Measurements from ENCODE around the gene DNAJC17. TPM values are rescaled to one million over a fixed set of nuclear protein-coding genes. Genes with fewer than 3 reads are reported as not detected.

DNAJC17 gene
- total and polyA plus RNA-seq, 2 donors (not counting 1 experiment from before 2014, with no cell fraction given): 30.5 to 46.1 TPM

- Histone ChIP-seq H3K4me1 (ENCODE audit: control insufficient read depth in 2 of 2, insufficient read depth in 2 of 2, low read length in 2 of 2) (no peaks in the 10 kb centered on the region), H3K27me3 (replicated peaks in 1 of 4; ENCODE audit: control extremely low read depth in 1 of 4, control insufficient read depth in 3 of 4, insufficient read depth in 4 of 4, low read length in 3 of 4) (no peaks in the 10 kb centered on the region), H3K9me3 (ENCODE audit: control extremely low read depth in 1 of 3, control insufficient read depth in 2 of 3, insufficient read depth in 1 of 3, low read length in 2 of 3) (no peaks in the 10 kb centered on the region), H3K27ac (ENCODE audit: low read length in 2 of 2) (no peak overlapping the region), H3K4me3 (ENCODE audit: control extremely low read depth in 1 of 5, extremely low read depth in 1 of 5, insufficient read depth in 1 of 5, low read depth in 2 of 5, low read length in 4 of 5) (no peak overlapping the region), H3K4me2 (replicated peaks; ENCODE audit: low read depth, low read length, poor library complexity, severe bottlenecking) (no peak overlapping the region), H3K36me3 (replicated peaks in 1 of 2; ENCODE audit: control extremely low read depth in 1 of 2, control insufficient read depth in 1 of 2, extremely low read depth in 1 of 2, insufficient read depth in 2 of 2, low read length in 1 of 2) (peaks cover 1 to 54% of the 10 kb centered on the region in 2 experiments), H3K79me2 (ENCODE audit: control insufficient read depth, insufficient read depth, low read length) (peaks cover 33% of the 10 kb centered on the region), H4K20me1 (ENCODE audit: control insufficient read depth, insufficient read depth, low read length, poor library complexity, severe bottlenecking) (no peaks in the 10 kb centered on the region), H2AFZ (ENCODE audit: insufficient read depth, low read depth, low read length, poor library complexity, severe bottlenecking) (no peak overlapping the region), H3K9ac (ENCODE audit: low read length) (no peak overlapping the region)
- Mint-ChIP-seq H3K27ac (no peak overlapping the region), H3K9me3 (ENCODE audit: insufficient read depth) (no peaks in the 10 kb centered on the region), H3K4me3 (no peak overlapping the region), H3K4me1 (peaks cover 7% of the 10 kb centered on the region), H3K27me3 (no peaks in the 10 kb centered on the region)
- WGBS (ENCODE audit: insufficient coverage): 87% methylated on average over 7 of the region's 7 CpGs
- DNase-seq: no peak
- TF ChIP-seq CTCF (IDR thresholded peaks at IDR 0.05) (no peak), EZH2 (IDR thresholded peaks at IDR 0.05; ENCODE audit: borderline replicate concordance, insufficient read depth, low read depth, low read length, poor library complexity, severe bottlenecking) (no peak)
- ATAC-seq (ENCODE audit: low read depth): no peak
- ChIA-PET POLR2A (interaction anchor here (1.5 kb wide), 1 partner anchor 35 kb away, joined by 4 read pairs; no protein-coding TSS in a partner anchor), CTCF (interaction anchor here (0.6 to 14.3 kb wide), 6 partner anchors 12 to 131 kb away, joined by 3 to 177 read pairs (median 5); partner anchors contain the start of genes C15orf62 and ZFYVE19)
- intact Hi-C loops (cut with micrococcal nuclease): no loop called here
Measured at GRCh38 chr15:40747685-40748631, 59.3 kb downstream of the DNAJC17 start.
